K562 (cell line): ENCODE measurements around the gene ULK3. TPM values are rescaled to one million over a fixed set of nuclear protein-coding genes. Genes with fewer than 3 reads are reported as not detected.
A peak's percentile ranks its signal among the peaks of the same experiment; 100 is the strongest.

Experiments
- CAMTA2 ChIP-seq: fragments of 250-450 bp; sonication (Bioruptor Pico); conservative IDR thresholded peaks from 2 replicates; pipeline ENCODE4 v1.5.1; 2022
- CTBP1 ChIP-seq: fragments of 450-650 bp; IDR thresholded peaks from 2 replicates; pipeline ENCODE4 v1.6.1; 2016; ENCODE audit warnings: borderline replicate concordance
- DACH1 ChIP-seq: fragments of 450-650 bp; IDR thresholded peaks from 2 replicates; pipeline ENCODE4 v1.6.1; 2018; ENCODE audit not compliant: partially characterized antibody
- ERF ChIP-seq: fragments of 450-650 bp; formaldehyde crosslinking; IDR thresholded peaks from 2 replicates; pipeline ENCODE4 v1.4.0; 2020; ENCODE audit warnings: mild to moderate bottlenecking, mixed read lengths
- ESRRB ChIP-seq: fragments of 250-450 bp; sonication (Bioruptor Pico); IDR thresholded peaks from 2 replicates; pipeline ENCODE4 v1.5.0; 2020; ENCODE audit warnings: mild to moderate bottlenecking, moderate library complexity, borderline replicate concordance
- ETV1 ChIP-seq: fragments of 450-650 bp; conservative IDR thresholded peaks from 2 replicates; pipeline ENCODE4 v1.6.1; 2016; ENCODE audit warnings: missing genetic modification characterization, control low read depth, low read depth, missing compliant biosample characterization
- ETV6 ChIP-seq, 3 experiments: fragments of 150-350 bp in 1 of 3; sonication (generic) in 1 of 3; formaldehyde crosslinking in 1 of 3; IDR thresholded peaks; 2 replicates each; pipeline versions ENCODE4 v1.6.1 to v1.8.0; 2014 to 2022; ENCODE audit warnings: borderline replicate concordance in 2 of 3, low read depth in 2 of 3, antibody characterized with exemption in 1 of 3, low read length in 1 of 3, mild to moderate bottlenecking in 1 of 3, missing genetic modification reagents in 1 of 3
- HEY1 ChIP-seq: fragments of 250-450 bp; sonication (Bioruptor Pico); IDR thresholded peaks from 2 replicates; pipeline ENCODE4 v1.5.0; 2020; ENCODE audit warnings: mild to moderate bottlenecking, moderate library complexity, borderline replicate concordance
- MEF2D ChIP-seq: conservative IDR thresholded peaks from 2 replicates; pipeline ENCODE4 v1.6.1; 2016; ENCODE audit warnings: low read depth, missing genetic modification characterization, missing compliant biosample characterization
- NUFIP1 ChIP-seq: fragments of 450-650 bp; IDR thresholded peaks from 2 replicates; pipeline ENCODE4 v1.6.1; 2018; ENCODE audit not compliant: partially characterized antibody
- RAD51 ChIP-seq: fragments of 450-650 bp; IDR thresholded peaks from 2 replicates; pipeline ENCODE4 v1.7.1; 2016; ENCODE audit warnings: low read depth, mild to moderate bottlenecking, borderline replicate concordance
- SMARCC2 ChIP-seq: fragments of 450-650 bp; IDR thresholded peaks from 2 replicates; pipeline ENCODE4 v1.6.1; 2017; ENCODE audit warnings: antibody characterized with exemption, moderate library complexity, mild to moderate bottlenecking, low read depth
- TEAD2 ChIP-seq: fragments of 450-650 bp; IDR thresholded peaks from 2 replicates; pipeline ENCODE4 v1.6.1; 2016; ENCODE audit warnings: missing genetic modification characterization, control low read depth, missing compliant biosample characterization
- ZNF124 ChIP-seq: sonication (generic); formaldehyde crosslinking; IDR thresholded peaks from 2 replicates; pipeline ENCODE4 v1.8.1; 2022; ENCODE audit warnings: missing genetic modification reagents
- ZNF140 ChIP-seq: fragments of 250-450 bp; sonication (Bioruptor Pico); IDR thresholded peaks from 2 replicates; pipeline ENCODE4 v1.8.0; 2021; ENCODE audit warnings: moderate library complexity, mild to moderate bottlenecking, inconsistent platforms
- ZNF175 ChIP-seq: fragments of 200-800 bp; sonication (Bioruptor generic); IDR thresholded peaks from 2 replicates; pipeline ENCODE4 v1.6.1; 2016; ENCODE audit warnings: low read depth, mild to moderate bottlenecking, missing genetic modification characterization, missing compliant biosample characterization
- ZNF184 ChIP-seq: sonication (generic); formaldehyde crosslinking; IDR thresholded peaks from 2 replicates; pipeline ENCODE4 v1.5.0; 2020; ENCODE audit warnings: missing genetic modification reagents
- ZNF23 ChIP-seq: fragments of 250-450 bp; sonication (Bioruptor Pico); IDR thresholded peaks from 2 replicates; pipeline ENCODE4 v1.4.0; 2020; ENCODE audit warnings: mild to moderate bottlenecking
- ZNF584 ChIP-seq: fragments of 200-800 bp; sonication (Bioruptor generic); IDR thresholded peaks from 2 replicates; pipeline ENCODE4 v1.6.1; 2016; ENCODE audit warnings: low read depth, mild to moderate bottlenecking, missing genetic modification characterization, missing compliant biosample characterization
- ZNF79 ChIP-seq: fragments of 250-450 bp; sonication (Bioruptor Pico); IDR thresholded peaks from 2 replicates; pipeline ENCODE4 v1.4.0; 2020; ENCODE audit warnings: low read depth, mild to moderate bottlenecking, moderate library complexity
- polyA plus RNA-seq, 8 experiments: library from polyadenylated mRNA; depleted of rRNA in 4 of 8; stranded (reverse) in 5 of 8; unstranded in 3 of 8; fragments of >200 nt; fragmentation: Nextera tagmentation in 2 of 8; fragmentation: Illumina TruSeq in 1 of 8; extraction: Ambion mirVana in 2 of 8; extraction: Trizol in 1 of 8; gene quantifications; 2 replicates each; pipeline versions ENCODE4 v1.2.1 to v1.2.3, GENCODE V29; 2011 to 2014; ENCODE audit warnings: inconsistent platforms in 1 of 8, missing spikeins in 1 of 8
- total RNA-seq, 7 experiments: library from RNA; depleted of rRNA in 6 of 7; stranded (reverse); fragments of >200 nt in 6 of 7; fragmentation: Illumina TruSeq in 2 of 7; extraction: Trizol in 2 of 7; gene quantifications; 2 replicates each; pipeline versions ENCODE4 v1.2.1 to v1.2.3, GENCODE V29; 2011 to 2021; ENCODE audit warnings: low replicate concordance in 1 of 7
- TF ChIP-seq, protein P1 (sequence below): fragments of 450-650 bp; formaldehyde crosslinking; conservative IDR thresholded peaks from 2 replicates; pipeline ENCODE4 v1.4.0; 2022; ENCODE audit warnings: mild to moderate bottlenecking, missing genetic modification characterization
- TF ChIP-seq, protein P2 (sequence below): fragments of 150-350 bp; IDR thresholded peaks from 2 replicates; pipeline ENCODE4 v1.6.1; 2014; ENCODE audit warnings: low read depth, mild to moderate bottlenecking, low read length, borderline replicate concordance
- TF ChIP-seq, protein P3 (sequence below): sonication (generic); formaldehyde crosslinking; IDR thresholded peaks from 2 replicates; pipeline ENCODE4 v1.8.1; 2023; ENCODE audit warnings: mild to moderate bottlenecking, missing genetic modification reagents

Gene ULK3
- total and polyA plus RNA-seq, 9 of the 15 experiments (the other 6 are each of a cell fraction or from before 2014, with no cell fraction given) = 0.68 to 68.0 (median 34.9) TPM

DNA sequence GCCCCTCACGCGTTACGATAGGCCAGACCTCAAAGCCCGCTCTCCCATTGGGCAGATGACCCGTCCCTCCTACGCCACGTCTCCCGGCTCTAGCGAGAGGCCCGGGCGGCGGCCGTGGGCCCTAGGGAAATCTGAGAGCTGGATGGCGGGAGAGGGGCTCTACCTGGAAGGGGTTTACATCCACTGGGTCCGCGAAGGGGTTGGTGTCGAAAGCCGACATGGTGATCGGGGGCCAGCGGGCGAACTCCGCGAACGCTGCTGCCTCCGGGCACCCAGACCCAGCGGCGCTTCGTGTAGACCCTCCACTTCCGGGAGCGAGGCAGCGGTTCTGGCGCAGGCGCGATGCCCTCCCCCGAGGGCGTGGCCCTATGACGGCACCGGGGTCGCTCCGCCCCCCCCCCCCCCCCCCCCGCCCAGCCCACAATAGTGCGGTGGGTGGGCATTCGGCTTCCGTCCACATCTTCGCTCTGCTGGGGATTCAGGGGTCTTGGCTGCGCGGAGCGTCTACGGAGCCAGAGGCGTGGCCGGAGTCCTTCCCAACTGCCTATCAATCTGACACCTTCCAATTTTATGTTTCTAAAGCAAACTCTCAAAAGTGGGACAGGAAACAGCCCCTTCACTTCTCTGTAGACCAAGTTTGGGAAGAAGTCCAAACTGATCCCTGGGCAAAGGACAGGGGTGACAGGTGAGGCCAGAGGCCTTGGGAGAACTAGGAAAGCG is 30.2 kb upstream of the ULK3 start, which contains the start of gene SCAMP2 (continued):
- TF ChIP-seq ZNF184 (CRISPR knock-in tag) (no peak), SMARCC2 (no peak), TEAD2 (tag) (no peak), CTBP1 (no peak), CAMTA2 (CRISPR knock-in tag) (no peak), ETV6 (IDR thresholded peaks at IDR 0.05; ENCODE audit: borderline replicate concordance in 1 of 2, low read depth in 2 of 2, low read length in 1 of 2) (no peak), ETV6 (CRISPR knock-in tag; IDR thresholded peaks at IDR 0.05; ENCODE audit: borderline replicate concordance) (no peak), ZNF140 (CRISPR knock-in tag) (no peak), ZNF584 (CRISPR knock-in tag) (no peak), NUFIP1 (no peak), RAD51 (no peak), ETV1 (tag) (peak; percentile 57; the same call in 1 of the 2 replicates), ZNF175 (CRISPR knock-in tag) (no peak), ZNF23 (CRISPR knock-in tag) (no peak), DACH1 (no peak), ESRRB (CRISPR knock-in tag) (no peak), ZNF124 (no peak), HEY1 (no peak), ERF (peak; percentile 65; the same call in 1 of the 2 replicates), ZNF79 (CRISPR knock-in tag) (no peak), MEF2D (tag) (no peak)
- TF ChIP-seq, protein P1, sequence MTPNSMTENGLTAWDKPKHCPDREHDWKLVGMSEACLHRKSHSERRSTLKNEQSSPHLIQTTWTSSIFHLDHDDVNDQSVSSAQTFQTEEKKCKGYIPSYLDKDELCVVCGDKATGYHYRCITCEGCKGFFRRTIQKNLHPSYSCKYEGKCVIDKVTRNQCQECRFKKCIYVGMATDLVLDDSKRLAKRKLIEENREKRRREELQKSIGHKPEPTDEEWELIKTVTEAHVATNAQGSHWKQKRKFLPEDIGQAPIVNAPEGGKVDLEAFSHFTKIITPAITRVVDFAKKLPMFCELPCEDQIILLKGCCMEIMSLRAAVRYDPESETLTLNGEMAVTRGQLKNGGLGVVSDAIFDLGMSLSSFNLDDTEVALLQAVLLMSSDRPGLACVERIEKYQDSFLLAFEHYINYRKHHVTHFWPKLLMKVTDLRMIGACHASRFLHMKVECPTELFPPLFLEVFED (CRISPR knock-in tag) = no peak
- TF ChIP-seq, protein P2, sequence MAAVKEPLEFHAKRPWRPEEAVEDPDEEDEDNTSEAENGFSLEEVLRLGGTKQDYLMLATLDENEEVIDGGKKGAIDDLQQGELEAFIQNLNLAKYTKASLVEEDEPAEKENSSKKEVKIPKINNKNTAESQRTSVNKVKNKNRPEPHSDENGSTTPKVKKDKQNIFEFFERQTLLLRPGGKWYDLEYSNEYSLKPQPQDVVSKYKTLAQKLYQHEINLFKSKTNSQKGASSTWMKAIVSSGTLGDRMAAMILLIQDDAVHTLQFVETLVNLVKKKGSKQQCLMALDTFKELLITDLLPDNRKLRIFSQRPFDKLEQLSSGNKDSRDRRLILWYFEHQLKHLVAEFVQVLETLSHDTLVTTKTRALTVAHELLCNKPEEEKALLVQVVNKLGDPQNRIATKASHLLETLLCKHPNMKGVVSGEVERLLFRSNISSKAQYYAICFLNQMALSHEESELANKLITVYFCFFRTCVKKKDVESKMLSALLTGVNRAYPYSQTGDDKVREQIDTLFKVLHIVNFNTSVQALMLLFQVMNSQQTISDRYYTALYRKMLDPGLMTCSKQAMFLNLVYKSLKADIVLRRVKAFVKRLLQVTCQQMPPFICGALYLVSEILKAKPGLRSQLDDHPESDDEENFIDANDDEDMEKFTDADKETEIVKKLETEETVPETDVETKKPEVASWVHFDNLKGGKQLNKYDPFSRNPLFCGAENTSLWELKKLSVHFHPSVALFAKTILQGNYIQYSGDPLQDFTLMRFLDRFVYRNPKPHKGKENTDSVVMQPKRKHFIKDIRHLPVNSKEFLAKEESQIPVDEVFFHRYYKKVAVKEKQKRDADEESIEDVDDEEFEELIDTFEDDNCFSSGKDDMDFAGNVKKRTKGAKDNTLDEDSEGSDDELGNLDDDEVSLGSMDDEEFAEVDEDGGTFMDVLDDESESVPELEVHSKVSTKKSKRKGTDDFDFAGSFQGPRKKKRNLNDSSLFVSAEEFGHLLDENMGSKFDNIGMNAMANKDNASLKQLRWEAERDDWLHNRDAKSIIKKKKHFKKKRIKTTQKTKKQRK = no peak
- TF ChIP-seq, protein P3, sequence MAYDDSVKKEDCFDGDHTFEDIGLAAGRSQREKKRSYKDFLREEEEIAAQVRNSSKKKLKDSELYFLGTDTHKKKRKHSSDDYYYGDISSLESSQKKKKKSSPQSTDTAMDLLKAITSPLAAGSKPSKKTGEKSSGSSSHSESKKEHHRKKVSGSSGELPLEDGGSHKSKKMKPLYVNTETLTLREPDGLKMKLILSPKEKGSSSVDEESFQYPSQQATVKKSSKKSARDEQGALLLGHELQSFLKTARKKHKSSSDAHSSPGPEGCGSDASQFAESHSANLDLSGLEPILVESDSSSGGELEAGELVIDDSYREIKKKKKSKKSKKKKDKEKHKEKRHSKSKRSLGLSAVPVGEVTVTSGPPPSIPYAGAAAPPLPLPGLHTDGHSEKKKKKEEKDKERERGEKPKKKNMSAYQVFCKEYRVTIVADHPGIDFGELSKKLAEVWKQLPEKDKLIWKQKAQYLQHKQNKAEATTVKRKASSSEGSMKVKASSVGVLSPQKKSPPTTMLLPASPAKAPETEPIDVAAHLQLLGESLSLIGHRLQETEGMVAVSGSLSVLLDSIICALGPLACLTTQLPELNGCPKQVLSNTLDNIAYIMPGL (CRISPR knock-in tag) = peak; percentile 74; the same call in 1 of the 2 replicates
